Activated naive CD4-positive, alpha-beta T cell treated with Interleukin-2 at 50 U/mL for 16 hours (primary cell): ENCODE measurements around the gene OPRM1.

Source experiments
- DNase-seq: peaks from one replicate; pipeline ENCODE4 v3.0.0-alpha.2; 2020

OPRM1 gene

GRCh38 chr6:154243793-154244750, 205.0 kb downstream of the OPRM1 start:
- peak; percentile 37 for DNase-seq

GRCh38 chr6:154245506-154245905, 206.5 kb downstream of the OPRM1 start:
- DNase-seq: no peak

DNA sequence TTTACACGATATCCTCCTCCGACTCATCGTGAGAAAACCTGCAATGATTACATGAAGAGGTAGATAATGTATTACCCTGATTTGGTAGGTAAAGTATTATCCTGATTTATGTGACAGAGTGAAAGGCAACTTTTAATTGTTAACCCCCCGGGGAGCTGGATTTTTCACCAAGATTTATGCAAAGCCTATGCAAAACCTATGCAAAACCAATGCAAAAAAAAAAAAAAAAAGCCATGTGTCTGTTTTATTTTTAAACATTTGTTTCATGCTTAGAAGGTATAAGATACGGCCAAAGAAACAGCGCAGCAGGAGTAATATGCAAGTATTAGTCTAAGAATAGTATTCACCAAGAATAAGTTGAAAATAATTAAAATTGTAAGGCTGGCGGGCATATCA, 207.7 kb downstream of the OPRM1 start:
- no peak for DNase-seq

DNA sequence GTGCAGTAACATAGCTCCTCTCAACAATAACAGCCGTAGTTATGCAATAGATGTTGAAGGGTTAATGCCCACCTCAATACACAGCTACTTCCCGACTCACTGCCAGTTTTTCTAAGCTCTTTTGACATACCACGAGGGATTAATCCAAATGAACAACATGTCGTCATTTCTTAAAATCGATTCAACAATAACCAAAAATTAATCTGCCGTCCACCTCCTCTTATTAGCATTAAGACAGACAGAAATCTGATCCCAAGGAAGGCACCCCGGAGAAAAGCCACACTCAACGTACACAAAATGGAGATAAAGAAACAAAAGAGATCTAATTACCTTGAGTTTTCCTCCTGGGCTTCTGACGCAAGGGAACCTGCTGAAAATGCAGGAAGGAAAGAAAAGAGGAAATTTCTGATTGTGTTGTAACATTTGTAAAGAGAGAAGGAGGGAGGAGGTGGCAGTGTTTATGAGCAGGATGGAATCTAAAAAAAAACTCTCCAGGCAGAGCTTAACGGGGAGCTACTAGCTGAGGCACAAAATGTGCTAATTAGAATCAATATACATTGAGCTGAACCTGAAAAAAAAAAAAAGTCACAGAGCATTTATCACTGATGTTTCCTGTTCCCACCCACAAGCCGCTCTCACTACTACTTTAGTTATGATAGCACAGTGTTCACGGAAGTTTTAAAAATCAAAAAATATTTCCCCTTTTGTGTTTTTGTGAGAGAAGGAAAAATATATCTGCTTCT, 208.2 kb downstream of the OPRM1 start:
- DNase-seq: peak; percentile 45

GRCh38 chr6:154249499-154250298, 210.7 kb downstream of the OPRM1 start:
- peak; percentile 29 for DNase-seq

GRCh38 chr6:154251116-154251515, 212.1 kb downstream of the OPRM1 start:
- DNase-seq: no peak

- DNase-seq: no peak
Measured at GRCh38 chr6:154252678-154253077, 213.6 kb downstream of the OPRM1 start.

- no peak for DNase-seq
Measured at GRCh38 chr6:154257067-154257466, 218.0 kb downstream of the OPRM1 start.

- no peak for DNase-seq
Measured at GRCh38 chr6:154258064-154258757, 219.2 kb downstream of the OPRM1 start.

- no peak for DNase-seq
Measured at GRCh38 chr6:154261688-154262397, 222.8 kb downstream of the OPRM1 start.

DNA sequence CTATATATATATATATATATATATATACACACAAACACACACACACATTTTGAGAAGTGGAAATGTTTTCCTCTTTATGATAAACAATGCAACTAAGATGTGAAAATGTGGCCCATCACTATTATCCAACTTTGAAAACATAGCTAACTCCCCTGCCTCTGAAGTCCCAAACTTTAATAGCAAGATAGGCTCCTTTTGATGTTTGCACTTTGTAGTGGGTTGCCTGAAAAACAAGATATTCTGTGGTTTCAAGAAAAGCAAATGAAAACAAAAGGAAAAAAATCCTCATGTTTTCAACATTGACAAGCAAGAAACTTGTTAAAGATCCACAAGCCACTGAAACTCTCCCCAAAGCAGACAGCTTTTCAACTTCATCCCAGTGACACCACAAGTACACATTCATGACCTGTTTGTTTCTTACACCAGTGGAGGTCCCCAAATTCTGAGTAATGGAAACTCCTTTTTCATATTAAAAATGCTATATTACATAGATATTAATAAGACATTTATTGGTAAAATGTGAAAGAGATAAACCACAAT, 227.6 kb downstream of the OPRM1 start:
- no peak for DNase-seq

DNA sequence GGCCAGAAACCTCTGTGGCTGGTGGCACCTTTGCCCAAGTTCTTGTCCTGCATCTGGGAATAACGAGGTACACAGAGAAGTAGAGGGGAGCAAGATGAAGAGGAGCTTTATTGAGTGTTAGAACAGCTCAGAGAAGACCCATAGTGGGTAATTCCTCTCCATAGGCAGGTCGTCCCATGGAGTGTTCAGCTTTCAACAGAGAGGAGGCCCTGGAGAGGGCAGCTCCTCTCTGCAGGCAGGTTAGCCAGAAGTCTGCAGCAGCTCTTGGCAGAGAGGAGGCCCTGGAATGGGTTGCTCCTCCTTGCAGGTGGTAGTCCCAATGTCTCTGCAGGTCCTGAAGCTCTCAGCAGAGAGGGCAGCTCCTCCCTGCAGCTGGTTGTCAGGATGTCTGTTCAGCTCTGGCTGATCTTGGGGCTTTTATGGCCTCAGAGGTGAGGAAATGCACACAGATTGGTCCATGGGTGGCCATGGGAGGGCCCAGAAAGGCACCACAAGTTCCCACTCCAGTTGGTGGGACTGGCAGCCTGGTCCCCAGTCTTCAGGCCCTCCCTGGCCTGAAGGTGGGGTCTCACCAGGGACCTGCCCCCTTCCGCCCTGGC, 228.6 kb downstream of the OPRM1 start:
- DNase-seq: no peak

- DNase-seq: no peak
Measured at GRCh38 chr6:154268486-154268885, 229.4 kb downstream of the OPRM1 start.

- no peak for DNase-seq
Measured at GRCh38 chr6:154274168-154274567, 235.1 kb downstream of the OPRM1 start.

- no peak for DNase-seq
Measured at GRCh38 chr6:154276810-154277628, 238.0 kb downstream of the OPRM1 start.

DNA sequence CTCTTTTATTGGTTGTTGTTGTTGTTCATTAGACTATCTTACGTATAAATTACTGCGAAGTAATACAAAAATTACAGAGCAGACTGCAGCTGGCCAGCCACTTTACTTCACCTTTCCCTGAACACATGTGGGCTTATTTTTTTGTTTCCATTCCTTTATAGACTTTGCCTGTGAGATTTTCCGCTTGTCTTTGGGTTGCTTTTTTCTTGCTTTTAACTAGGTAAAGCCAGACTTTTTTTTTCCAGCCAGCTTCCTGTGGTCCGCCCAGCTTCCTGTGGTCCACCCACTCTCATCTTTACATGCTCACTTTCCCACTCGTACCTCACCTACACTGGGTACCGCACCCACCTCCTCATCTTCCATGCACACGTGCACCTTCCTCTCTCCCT, 238.6 kb downstream of the OPRM1 start:
- peak; percentile 39 for DNase-seq

GRCh38 chr6:154280521-154280920, 241.5 kb downstream of the OPRM1 start:
- no peak for DNase-seq

- DNase-seq: no peak
Measured at GRCh38 chr6:154284313-154284853, 245.3 kb downstream of the OPRM1 start.

DNA sequence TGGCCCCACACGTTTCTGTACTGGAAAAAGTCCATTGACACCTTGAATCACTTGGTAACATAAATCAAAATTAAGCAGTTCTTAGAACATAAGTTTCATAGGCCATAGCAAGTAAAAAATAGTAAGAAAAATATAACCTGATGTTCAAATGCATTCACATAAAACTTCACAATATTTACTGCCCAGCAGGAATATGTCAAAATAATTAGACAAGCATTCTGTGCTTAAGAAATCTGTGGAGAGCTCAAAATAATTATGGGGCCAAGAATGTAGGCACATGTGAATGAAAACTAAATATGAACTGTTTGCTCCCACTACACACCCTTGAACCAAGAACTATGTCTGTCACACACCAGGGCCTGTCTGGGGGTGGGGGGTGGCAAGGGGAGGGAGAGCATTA, 246.8 kb downstream of the OPRM1 start:
- no peak for DNase-seq
